ENCODE measurements around the gene MRPL38.

MRPL38 gene

GRCh38 chr17:75895370-75896155, 9.1 kb downstream of the MRPL38 start:
- peak overlapping the region; percentile 74 for H3K14ac ChIP-seq (ENCODE audit: low read length)
- H3K9me3 ChIP-seq (ENCODE audit: insufficient read depth, low read depth, low read length) = no peaks in the 10 kb centered on the region
- H4K91ac ChIP-seq (ENCODE audit: low read depth, low read length) = peak overlapping the region; percentile 42
- no peak overlapping the region for H3K4me3 ChIP-seq (ENCODE audit: low read depth, low read length)
- H2BK5ac ChIP-seq (ENCODE audit: low read depth, low read length, poor library complexity) = no peak overlapping the region
- H2BK12ac ChIP-seq (ENCODE audit: low read length) = peak overlapping the region; percentile 23
- peak; percentile 29 to 34 for DNase-seq
- H2BK120ac ChIP-seq (ENCODE audit: insufficient read depth, low read length, poor library complexity) = peak overlapping the region; percentile 40
- peaks cover 6 to 8% of the 10 kb centered on the region in 2 experiments for H3K4me1 ChIP-seq (ENCODE audit: control insufficient read depth in 1 of 2, insufficient read depth in 2 of 2, low read length in 2 of 2)
- peak overlapping the region; percentile 72 for H3K18ac ChIP-seq (ENCODE audit: low read length)
- peak overlapping the region; percentile 27 for H4K12ac ChIP-seq (ENCODE audit: low read depth, low read length)
- H2AK5ac ChIP-seq (ENCODE audit: low read length) = peak overlapping the region; percentile 71
- peaks cover 7% of the 10 kb centered on the region for H3K79me2 ChIP-seq (ENCODE audit: control insufficient read depth, insufficient read depth, low read length, poor library complexity)
- H3K4ac ChIP-seq (ENCODE audit: low read depth, low read length) = peak overlapping the region; percentile 61
- H3K27ac ChIP-seq (ENCODE audit: low read depth, low read length) = no peak overlapping the region
- no peak overlapping the region for H3K23ac ChIP-seq (ENCODE audit: low read length)
- H3K9ac ChIP-seq (ENCODE audit: low read length) = peak overlapping the region; percentile 0
- peak overlapping the region; percentile 74 for H4K8ac ChIP-seq (ENCODE audit: low read depth, low read length)
- H2AFZ ChIP-seq (ENCODE audit: insufficient read depth, low read length, poor library complexity) = peak overlapping the region; percentile 56
- no peaks in the 10 kb centered on the region for H3K27me3 ChIP-seq (ENCODE audit: insufficient read depth, low read length)
- peaks cover 5% of the 10 kb centered on the region for H3K79me1 ChIP-seq (ENCODE audit: low read length)
- H3K4me2 ChIP-seq (ENCODE audit: low read length) = peak overlapping the region; percentile 41
- peaks cover 44 to 47% of the 10 kb centered on the region in 2 experiments for H3K36me3 ChIP-seq (ENCODE audit: control insufficient read depth in 1 of 2, insufficient read depth in 2 of 2, low read length in 2 of 2)
- WGBS (ENCODE audit: extremely low coverage, insufficient coverage, insufficient read length) = no CpG with 5 or more reads among the region's 28 CpGs

DNA sequence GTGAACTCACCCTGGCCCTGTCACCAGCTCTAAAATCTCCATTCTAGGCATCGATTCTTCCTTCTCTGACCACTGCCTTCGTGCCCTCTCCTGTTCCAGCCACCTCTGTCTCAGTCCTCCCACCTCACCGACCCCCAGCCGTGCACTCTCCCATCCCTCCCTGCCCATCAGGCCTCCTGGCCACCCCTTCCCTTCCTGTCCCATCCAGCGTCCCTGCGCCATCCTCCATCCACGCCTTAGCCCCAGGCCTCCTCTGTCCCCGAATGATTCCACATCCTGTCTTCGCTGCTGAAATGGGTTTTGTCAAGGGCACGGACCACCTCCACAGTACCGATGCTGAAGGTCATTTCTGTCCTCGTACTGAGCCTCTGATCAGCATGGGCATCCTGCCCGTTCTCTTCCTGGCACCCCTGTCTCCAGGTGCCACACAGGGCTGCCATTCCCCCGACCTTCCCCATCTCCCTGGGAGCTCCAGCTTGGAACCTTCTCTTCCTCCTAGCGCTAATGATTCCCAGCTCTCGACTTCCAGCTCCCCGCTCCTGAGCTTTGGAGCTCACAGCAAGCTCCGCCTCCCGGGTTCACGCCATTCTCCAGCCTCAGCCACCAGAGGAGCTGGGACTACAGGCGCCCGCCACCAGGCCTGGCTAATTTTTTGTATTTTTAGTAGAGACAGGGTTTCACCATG, 10.5 kb downstream of the MRPL38 start:
- Histone ChIP-seq H3K4ac (ENCODE audit: low read depth, low read length) (no peak overlapping the region), H2AK5ac (ENCODE audit: low read length) (no peak overlapping the region)

DNA sequence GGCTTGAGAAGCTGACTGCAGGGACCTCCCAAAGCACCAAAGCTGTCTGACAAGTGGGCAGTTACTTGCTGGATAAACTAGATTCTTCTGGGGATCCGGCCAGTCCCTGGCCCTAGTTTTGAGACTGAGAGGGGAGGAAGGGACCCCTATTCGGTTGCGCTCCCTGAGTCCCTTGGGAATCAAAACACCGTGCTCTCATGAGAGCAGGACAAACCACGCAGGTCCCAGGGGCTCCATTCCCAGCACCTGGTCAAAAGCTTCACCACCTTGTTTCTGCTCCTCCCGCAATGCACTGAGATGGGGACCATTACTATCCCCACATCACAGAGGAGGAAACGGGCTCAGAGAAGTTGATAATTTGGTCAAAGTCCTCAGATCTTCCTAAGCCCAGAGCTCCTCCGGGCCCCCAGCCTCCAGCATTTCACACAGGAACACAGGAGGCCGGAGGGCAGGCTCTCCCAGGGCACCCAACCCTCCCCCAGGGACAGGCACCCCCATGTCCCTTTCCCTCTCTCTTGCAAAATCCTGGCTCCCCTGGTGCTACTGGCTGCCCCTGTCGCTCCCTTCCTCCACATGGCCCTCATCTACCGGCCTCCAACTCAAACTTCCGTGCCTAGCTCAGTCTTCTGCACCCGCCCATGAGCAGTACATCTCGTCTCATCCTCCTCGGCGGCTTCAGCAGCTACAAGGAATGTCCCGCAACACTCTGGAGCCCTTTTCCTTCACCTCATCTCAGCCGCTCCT, 11.2 kb downstream of the MRPL38 start:
- no peak overlapping the region for H3K4ac ChIP-seq (ENCODE audit: low read depth, low read length)
- no peak for DNase-seq
- no peak overlapping the region for H4K12ac ChIP-seq (ENCODE audit: low read depth, low read length)
- no peak overlapping the region for H2AFZ ChIP-seq (ENCODE audit: insufficient read depth, low read length, poor library complexity)
- H3K4me3 ChIP-seq (ENCODE audit: low read depth, low read length) = no peak overlapping the region
- H3K4me1 ChIP-seq (ENCODE audit: control insufficient read depth in 1 of 2, insufficient read depth in 2 of 2, low read length in 2 of 2) = peaks cover 6 to 8% of the 10 kb centered on the region in 2 experiments
- no peak overlapping the region for H3K23ac ChIP-seq (ENCODE audit: low read length)
- peaks cover 5% of the 10 kb centered on the region for H3K79me1 ChIP-seq (ENCODE audit: low read length)
- WGBS (ENCODE audit: extremely low coverage, insufficient coverage, insufficient read length) = no CpG with 5 or more reads among the region's 18 CpGs
- no peak overlapping the region for H2BK12ac ChIP-seq (ENCODE audit: low read length)
- no peak overlapping the region for H3K9ac ChIP-seq (ENCODE audit: low read length)
- no peak overlapping the region for H4K91ac ChIP-seq (ENCODE audit: low read depth, low read length)
- no peak overlapping the region for H3K27ac ChIP-seq (ENCODE audit: low read depth, low read length)
- H2BK120ac ChIP-seq (ENCODE audit: insufficient read depth, low read length, poor library complexity) = no peak overlapping the region
- H3K14ac ChIP-seq (ENCODE audit: low read length) = no peak overlapping the region
- H2BK5ac ChIP-seq (ENCODE audit: low read depth, low read length, poor library complexity) = no peak overlapping the region
- H3K9me3 ChIP-seq (ENCODE audit: insufficient read depth, low read depth, low read length) = peaks cover 2% of the 10 kb centered on the region
- H3K27me3 ChIP-seq (ENCODE audit: insufficient read depth, low read length) = no peaks in the 10 kb centered on the region
- peaks cover 7% of the 10 kb centered on the region for H3K79me2 ChIP-seq (ENCODE audit: control insufficient read depth, insufficient read depth, low read length, poor library complexity)
- no peak overlapping the region for H3K18ac ChIP-seq (ENCODE audit: low read length)
- H3K36me3 ChIP-seq (ENCODE audit: control insufficient read depth in 1 of 2, insufficient read depth in 2 of 2, low read length in 2 of 2) = peaks cover 31% of the 10 kb centered on the region in 2 experiments
- no peak overlapping the region for H2AK5ac ChIP-seq (ENCODE audit: low read length)
- no peak overlapping the region for H4K8ac ChIP-seq (ENCODE audit: low read depth, low read length)
- no peak overlapping the region for H3K4me2 ChIP-seq (ENCODE audit: low read length)

More for the DNA sequence above, 10.5 kb downstream of the MRPL38 start:
- Histone ChIP-seq H3K36me3 (ENCODE audit: control insufficient read depth in 1 of 2, insufficient read depth in 2 of 2, low read length in 2 of 2) (peaks cover 37 to 39% of the 10 kb centered on the region in 2 experiments), H3K23ac (ENCODE audit: low read length) (no peak overlapping the region), H2BK120ac (ENCODE audit: insufficient read depth, low read length, poor library complexity) (no peak overlapping the region), H3K4me1 (ENCODE audit: control insufficient read depth in 1 of 2, insufficient read depth in 2 of 2, low read length in 2 of 2) (peaks cover 6 to 8% of the 10 kb centered on the region in 2 experiments), H3K4me3 (ENCODE audit: low read depth, low read length) (no peak overlapping the region), H4K8ac (ENCODE audit: low read depth, low read length) (no peak overlapping the region), H4K91ac (ENCODE audit: low read depth, low read length) (no peak overlapping the region), H3K79me2 (ENCODE audit: control insufficient read depth, insufficient read depth, low read length, poor library complexity) (peaks cover 7% of the 10 kb centered on the region), H3K79me1 (ENCODE audit: low read length) (peaks cover 5% of the 10 kb centered on the region), H3K9ac (ENCODE audit: low read length) (peak overlapping the region; percentile 12), H2BK12ac (ENCODE audit: low read length) (no peak overlapping the region), H2BK5ac (ENCODE audit: low read depth, low read length, poor library complexity) (no peak overlapping the region), H3K9me3 (ENCODE audit: insufficient read depth, low read depth, low read length) (peaks cover 2% of the 10 kb centered on the region), H3K14ac (ENCODE audit: low read length) (no peak overlapping the region), H3K18ac (ENCODE audit: low read length) (no peak overlapping the region), H2AFZ (ENCODE audit: insufficient read depth, low read length, poor library complexity) (no peak overlapping the region), H3K4me2 (ENCODE audit: low read length) (no peak overlapping the region), H4K12ac (ENCODE audit: low read depth, low read length) (no peak overlapping the region), H3K27ac (ENCODE audit: low read depth, low read length) (no peak overlapping the region), H3K27me3 (ENCODE audit: insufficient read depth, low read length) (no peaks in the 10 kb centered on the region)
- WGBS (ENCODE audit: extremely low coverage, insufficient coverage, insufficient read length) = no CpG with 5 or more reads among the region's 22 CpGs
- no peak for DNase-seq

GRCh38 chr17:75892556-75893224, 12.0 kb downstream of the MRPL38 start:
- H3K4ac ChIP-seq (ENCODE audit: low read depth, low read length) = no peak overlapping the region

More at GRCh38 chr17:75892556-75893224, 12.0 kb downstream of the MRPL38 start:
- H2BK5ac ChIP-seq (ENCODE audit: low read depth, low read length, poor library complexity) = no peak overlapping the region
- H3K79me2 ChIP-seq (ENCODE audit: control insufficient read depth, insufficient read depth, low read length, poor library complexity) = peaks cover 7% of the 10 kb centered on the region
- no CpG with 5 or more reads among the region's 16 CpGs for WGBS (ENCODE audit: extremely low coverage, insufficient coverage, insufficient read length)
- H3K36me3 ChIP-seq (ENCODE audit: control insufficient read depth in 1 of 2, insufficient read depth in 2 of 2, low read length in 2 of 2) = peaks cover 24 to 25% of the 10 kb centered on the region in 2 experiments
- H2AK5ac ChIP-seq (ENCODE audit: low read length) = no peak overlapping the region
- no peak for DNase-seq
- H3K4me1 ChIP-seq (ENCODE audit: control insufficient read depth in 1 of 2, insufficient read depth in 2 of 2, low read length in 2 of 2) = peaks cover 6 to 8% of the 10 kb centered on the region in 2 experiments
- no peak overlapping the region for H3K4me3 ChIP-seq (ENCODE audit: low read depth, low read length)
- H3K27me3 ChIP-seq (ENCODE audit: insufficient read depth, low read length) = no peaks in the 10 kb centered on the region
- H2AFZ ChIP-seq (ENCODE audit: insufficient read depth, low read length, poor library complexity) = no peak overlapping the region
- no peak overlapping the region for H4K12ac ChIP-seq (ENCODE audit: low read depth, low read length)
- H3K9me3 ChIP-seq (ENCODE audit: insufficient read depth, low read depth, low read length) = peaks cover 2% of the 10 kb centered on the region
- no peak overlapping the region for H2BK120ac ChIP-seq (ENCODE audit: insufficient read depth, low read length, poor library complexity)
- H3K14ac ChIP-seq (ENCODE audit: low read length) = no peak overlapping the region
- H2BK12ac ChIP-seq (ENCODE audit: low read length) = no peak overlapping the region
- H3K9ac ChIP-seq (ENCODE audit: low read length) = no peak overlapping the region
- peaks cover 5% of the 10 kb centered on the region for H3K79me1 ChIP-seq (ENCODE audit: low read length)
- H4K8ac ChIP-seq (ENCODE audit: low read depth, low read length) = no peak overlapping the region
- no peak overlapping the region for H4K91ac ChIP-seq (ENCODE audit: low read depth, low read length)
- no peak overlapping the region for H3K23ac ChIP-seq (ENCODE audit: low read length)
- no peak overlapping the region for H3K27ac ChIP-seq (ENCODE audit: low read depth, low read length)
- no peak overlapping the region for H3K18ac ChIP-seq (ENCODE audit: low read length)
- H3K4me2 ChIP-seq (ENCODE audit: low read length) = no peak overlapping the region

Measured in trophoblast cell (in vitro differentiated cells and primary cell).